Right cardiac atrium (tissue), 5 donors: ENCODE data around the gene FAM107B. TPM values are rescaled to one million over a fixed set of nuclear protein-coding genes. Genes with fewer than 3 reads are reported as not detected.

Experiments
- ATAC-seq, 2 donors: fragments of 200-7000 bp; cut with Tn5 transposase; one replicate each; pipeline versions ENCODE4 v1.8.0 to v1.9.1; 2020; ENCODE audit warnings: moderate library complexity in 2 of 2, mild to moderate bottlenecking in 1 of 2
- DNase-seq, 3 donors: peaks; one replicate each; pipeline ENCODE4 v3.0.0-alpha.2; 2020
- H3K27ac ChIP-seq: one replicate; pipeline ENCODE4 v1.5.1; 2013; ENCODE audit warnings: mild to moderate bottlenecking, low read length, control low read depth, moderate library complexity
- H3K27me3 ChIP-seq: one replicate; pipeline ENCODE4 v1.6.1; 2013; ENCODE audit not compliant: control insufficient read depth, insufficient read depth
- H3K4me1 ChIP-seq: one replicate; pipeline ENCODE4 v1.6.1; 2013; ENCODE audit warnings: low read length; ENCODE audit not compliant: control insufficient read depth, insufficient read depth
- H3K4me3 ChIP-seq: one replicate; pipeline ENCODE4 v1.5.1; 2013; ENCODE audit warnings: low read length, control low read depth
- H3K9me3 ChIP-seq: one replicate; pipeline ENCODE4 v1.6.1; 2013; ENCODE audit warnings: low read length; ENCODE audit not compliant: control insufficient read depth
- WGBS: extraction: QIAGEN DNeasy Blood & Tissue Kit; methylation state at CpG from one replicate; pipeline ENCODE4 v1.1.7; 2013; 5-methylcytosine and 5-hydroxymethylcytosine counted together
- intact Hi-C, 4 donors: fragments of 100-400 bp; cut with DNase I; formaldehyde crosslinking; loops; one replicate each; pipeline versions ENCODE4 v1.11.0 to v1.14.0; 2022 to 2023
- polyA plus RNA-seq: library from polyadenylated mRNA; stranded (reverse); fragments of 200-250 nt; gene quantifications from one replicate; pipeline ENCODE4 v1.2.3, GENCODE V29; 2013
- total RNA-seq, 4 donors: library from RNA; stranded (reverse); fragmentation: NEBNext Ultra II Directional; extraction: Animal tissue kit (Norgen Biotek cat#: 25700); gene quantifications; one replicate each; pipeline ENCODE4 v1.2.1, GENCODE V29; 2021
- donor health status: healthy with polysubstance abuse.
- donor health status: DM: no; HTN: yes; CAD: no.
- donor health status: DM: no; HTN: no; CAD: no.
- donor health status: DM: no; HTN: yes; CAD: no; lungs with severe emphysema.
- donor health status: DM: yes; HTN: yes; CAD: no.

FAM107B gene
- total and polyA plus RNA-seq, 5 donors, result 4.3 to 18.7 (median 8.0) TPM

DNA sequence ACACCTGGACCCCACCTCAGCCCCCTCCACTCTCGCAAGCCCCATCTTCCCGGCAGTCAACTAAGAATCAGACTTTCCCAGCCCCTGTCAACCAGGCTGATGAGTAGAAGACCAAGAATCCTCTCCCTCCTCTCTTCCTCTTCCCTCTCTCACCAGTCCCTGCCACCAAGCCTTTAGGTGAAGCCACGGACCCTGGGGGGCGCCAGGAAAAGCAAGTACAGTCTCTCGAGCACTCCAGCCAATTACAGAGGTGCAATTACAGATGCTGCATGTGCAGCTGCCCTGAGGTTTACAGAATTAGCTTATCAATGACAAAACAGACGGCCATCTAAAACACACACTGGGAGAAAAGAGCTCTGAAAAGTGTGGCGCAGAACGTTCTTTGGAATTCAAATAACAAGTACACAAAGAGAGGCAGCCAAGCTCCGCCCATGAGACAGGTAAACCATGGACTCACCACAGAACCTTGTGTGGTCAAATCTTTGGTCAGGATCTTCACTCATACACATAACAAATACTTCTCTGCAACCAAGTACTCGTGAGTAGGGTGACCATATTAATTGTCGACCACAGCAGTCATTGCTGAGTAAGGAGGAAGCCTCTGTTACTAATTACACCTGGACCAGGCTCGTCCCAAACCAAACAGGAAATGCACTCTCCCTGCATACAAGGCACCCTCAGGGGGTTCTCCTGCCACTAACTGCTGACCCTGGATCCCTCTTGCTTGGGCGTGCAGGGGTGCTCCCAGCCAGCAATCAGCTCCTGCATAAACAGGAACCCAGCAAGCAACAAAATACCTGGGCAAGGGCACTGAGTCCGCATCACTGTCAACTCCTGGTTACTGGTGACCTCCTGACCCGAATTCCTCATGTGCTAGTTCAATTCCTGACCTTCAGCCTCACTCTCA, 189.2 kb downstream of the FAM107B start:
- Histone ChIP-seq H3K27me3 (no peaks in the 10 kb centered on the region), H3K4me3 (no peak overlapping the region), H3K9me3 (no peaks in the 10 kb centered on the region), H3K27ac (no peak overlapping the region), H3K4me1 (no peaks in the 10 kb centered on the region)
- DNase-seq (no peak), ATAC-seq (no peak)
- intact Hi-C loops, result no loop called here
- 88% methylated on average over 15 of the region's 15 CpGs for WGBS

DNA sequence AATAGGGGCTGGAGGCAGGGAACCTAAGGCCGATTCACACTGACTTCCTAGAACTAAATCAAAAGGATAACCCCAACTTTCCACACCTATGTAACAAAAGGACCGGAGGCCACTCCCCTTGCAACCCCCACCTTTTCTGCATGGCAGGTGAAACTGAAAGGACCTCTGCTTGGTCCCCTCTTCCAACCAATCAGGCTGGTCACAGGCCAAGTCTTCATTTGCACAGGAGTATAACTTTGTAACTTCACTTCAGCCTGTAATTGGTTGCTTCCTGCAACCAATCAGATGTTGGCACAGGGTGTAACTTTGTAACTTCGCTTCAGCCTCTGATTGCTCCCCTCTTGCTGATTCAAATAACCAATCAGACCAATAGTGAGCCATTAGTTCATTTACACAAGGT, 190.0 kb downstream of the FAM107B start:
- WGBS, result 97% methylated on average over 3 of the region's 3 CpGs
- no peaks in the 10 kb centered on the region for H3K4me1 ChIP-seq
- ATAC-seq, result no peak
- no peak overlapping the region for H3K4me3 ChIP-seq
- no peaks in the 10 kb centered on the region for H3K9me3 ChIP-seq
- intact Hi-C loops, result no loop called here
- no peak overlapping the region for H3K27ac ChIP-seq
- H3K27me3 ChIP-seq, result no peaks in the 10 kb centered on the region
- no peak for DNase-seq

DNA sequence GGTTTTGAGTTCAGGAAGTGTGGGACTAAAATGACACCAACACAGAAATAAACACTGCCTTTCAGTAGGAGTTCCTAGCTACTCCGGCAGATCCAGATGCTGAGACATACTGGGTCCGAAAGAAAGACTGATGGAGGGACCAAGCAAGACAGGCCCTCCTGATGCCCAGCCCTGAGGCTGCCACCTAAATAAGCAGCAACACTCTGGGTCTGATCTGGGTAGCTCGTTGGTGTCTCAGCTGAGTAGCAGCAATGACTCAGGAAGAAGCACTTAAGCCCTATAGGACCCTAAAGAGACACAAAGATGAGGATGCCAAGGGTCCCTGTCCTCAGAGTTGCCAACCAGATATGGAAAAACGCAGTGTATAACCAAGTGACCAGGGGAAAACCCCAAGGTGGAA, 190.7 kb downstream of the FAM107B start:
- no peaks in the 10 kb centered on the region for H3K4me1 ChIP-seq
- intact Hi-C loops, result no loop called here
- H3K9me3 ChIP-seq, result no peaks in the 10 kb centered on the region
- H3K27me3 ChIP-seq, result no peaks in the 10 kb centered on the region
- ATAC-seq (no peak), DNase-seq (no peak)
- no peak overlapping the region for H3K27ac ChIP-seq
- 89% methylated on average over 4 of the region's 4 CpGs for WGBS
- no peak overlapping the region for H3K4me3 ChIP-seq

DNA sequence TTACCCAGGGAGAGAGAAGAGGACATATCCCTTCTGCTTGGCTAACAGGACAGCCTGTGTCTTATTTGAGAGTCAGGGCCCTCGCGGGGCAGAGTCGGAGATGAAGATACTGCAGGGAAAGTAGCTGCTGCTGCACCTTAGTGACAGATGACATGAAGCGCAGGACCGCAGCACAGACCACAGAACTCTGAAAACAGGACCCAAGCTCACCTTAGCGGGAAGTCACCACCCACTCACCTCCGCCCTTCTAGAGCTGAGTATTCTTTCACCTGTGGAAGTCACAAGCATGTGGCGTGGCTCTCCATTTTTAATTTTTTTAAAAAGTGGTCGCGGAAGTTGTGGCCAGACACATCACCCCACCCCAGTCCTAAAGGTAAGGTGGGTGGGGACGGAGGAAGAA, 191.4 kb downstream of the FAM107B start:
- no peak for DNase-seq
- H3K9me3 ChIP-seq, result no peaks in the 10 kb centered on the region
- H3K4me3 ChIP-seq, result no peak overlapping the region
- H3K4me1 ChIP-seq, result no peaks in the 10 kb centered on the region
- ATAC-seq, result no peak
- H3K27ac ChIP-seq, result no peak overlapping the region
- no peaks in the 10 kb centered on the region for H3K27me3 ChIP-seq
- intact Hi-C loops, result no loop called here
- 89% methylated on average over 11 of the region's 11 CpGs for WGBS

DNA sequence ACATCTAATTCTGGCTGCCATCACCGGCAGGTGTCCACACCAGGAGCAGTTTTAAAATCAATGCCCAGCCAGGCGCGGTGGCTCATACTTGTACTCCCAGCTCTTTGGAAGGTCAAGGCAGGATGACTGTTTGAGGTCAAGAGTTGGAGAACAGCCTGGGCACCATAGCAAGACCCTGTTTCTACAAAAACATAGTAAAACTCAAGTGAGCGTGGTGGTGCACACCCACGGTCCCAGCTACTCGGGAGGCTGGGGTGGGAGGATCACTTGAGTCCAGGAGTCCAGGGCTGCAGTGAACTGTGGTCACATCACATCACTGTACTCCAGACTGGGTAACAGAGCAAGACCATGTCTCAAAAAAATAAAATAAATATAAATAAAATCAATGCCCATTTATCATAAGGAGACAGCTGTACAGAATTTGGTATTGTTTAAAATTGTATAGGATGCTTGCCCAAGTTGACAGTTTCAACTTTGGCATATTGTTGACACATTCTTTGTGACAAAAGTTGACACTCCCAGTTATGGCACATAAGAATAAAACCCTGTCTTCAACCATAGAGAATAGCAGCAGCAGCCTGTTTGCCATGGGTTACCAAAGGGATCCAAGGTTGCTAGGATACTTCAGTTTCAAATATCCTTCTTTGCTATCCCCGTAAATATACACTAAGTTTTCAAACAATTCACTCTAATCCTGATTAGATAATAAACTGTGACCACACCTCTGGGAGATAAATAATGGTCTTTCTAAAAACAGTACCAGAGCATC, 193.0 kb downstream of the FAM107B start:
- H3K27me3 ChIP-seq, result no peaks in the 10 kb centered on the region
- no peaks in the 10 kb centered on the region for H3K9me3 ChIP-seq
- peaks cover 3% of the 10 kb centered on the region for H3K4me1 ChIP-seq
- no peak overlapping the region for H3K4me3 ChIP-seq
- intact Hi-C loops, result no loop called here
- 93% methylated on average over 7 of the region's 7 CpGs for WGBS
- ATAC-seq (no peak), DNase-seq (no peak)
- no peak overlapping the region for H3K27ac ChIP-seq

DNA sequence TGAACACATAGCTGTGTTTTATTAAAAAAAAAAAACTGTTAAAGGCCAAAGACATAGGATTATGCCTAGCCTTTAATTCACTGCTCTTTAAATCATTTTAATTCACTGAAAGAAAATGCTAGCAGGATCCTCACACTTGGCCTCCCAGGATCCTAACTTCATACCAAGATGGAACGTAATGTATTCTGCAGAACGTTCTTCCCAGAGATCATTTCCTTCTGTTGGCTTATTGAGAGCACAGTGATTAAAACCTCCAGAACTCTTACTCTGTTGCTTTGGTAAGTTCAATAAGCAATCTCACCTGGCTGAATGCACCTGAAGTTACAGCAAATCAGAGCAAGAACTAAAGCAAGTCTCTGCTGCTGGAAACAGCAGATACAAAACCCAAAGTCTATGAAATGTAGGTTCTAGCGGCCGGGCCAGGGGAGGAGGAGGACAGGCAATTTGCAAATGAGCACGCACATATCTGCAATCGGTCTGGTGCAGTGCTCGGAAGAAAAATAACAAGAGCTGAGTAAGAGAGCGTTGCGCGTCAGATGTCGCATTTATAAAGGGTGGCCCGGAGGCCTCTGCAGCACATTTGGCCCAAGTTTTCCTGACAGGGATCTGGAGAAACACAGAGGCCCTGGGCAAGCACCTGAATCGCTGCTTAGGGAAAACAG, 193.9 kb downstream of the FAM107B start:
- Histone ChIP-seq H3K4me3 (no peak overlapping the region), H3K9me3 (no peaks in the 10 kb centered on the region), H3K27me3 (no peaks in the 10 kb centered on the region), H3K4me1 (peaks cover 3% of the 10 kb centered on the region), H3K27ac (no peak overlapping the region)
- DNase-seq, result no peak
- intact Hi-C loops, result no loop called here
- 89% methylated on average over 13 of the region's 13 CpGs for WGBS
- no peak for ATAC-seq

DNA sequence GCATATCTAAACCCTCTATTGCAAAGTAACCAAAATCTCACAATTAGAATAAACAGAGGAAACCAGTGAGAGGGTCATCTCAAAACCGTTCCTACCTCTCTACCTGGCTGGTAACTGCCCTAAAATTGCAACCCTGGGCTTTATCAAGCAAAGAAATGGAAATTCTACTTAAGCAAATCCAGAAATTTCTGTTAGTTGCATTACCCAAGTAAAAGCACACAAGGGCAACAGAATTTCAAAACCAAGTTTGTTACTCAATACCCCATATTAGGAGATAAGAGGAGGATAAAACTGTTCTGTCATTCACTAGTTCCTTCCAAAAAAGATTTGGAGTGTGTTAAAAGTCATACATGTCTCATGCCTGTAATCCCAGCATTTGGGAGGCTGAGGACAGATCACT, 195.3 kb downstream of the FAM107B start:
- intact Hi-C loops, result no loop called here
- peaks cover 3% of the 10 kb centered on the region for H3K4me1 ChIP-seq
- H3K27me3 ChIP-seq, result no peaks in the 10 kb centered on the region
- H3K4me3 ChIP-seq, result no peak overlapping the region
- DNase-seq, result no peak
- WGBS, result 91% methylated on average over 1 of the region's 1 CpG
- H3K9me3 ChIP-seq, result no peaks in the 10 kb centered on the region
- H3K27ac ChIP-seq, result peak overlapping the region; percentile 46
- ATAC-seq, result peak; percentile 30 to 70

DNA sequence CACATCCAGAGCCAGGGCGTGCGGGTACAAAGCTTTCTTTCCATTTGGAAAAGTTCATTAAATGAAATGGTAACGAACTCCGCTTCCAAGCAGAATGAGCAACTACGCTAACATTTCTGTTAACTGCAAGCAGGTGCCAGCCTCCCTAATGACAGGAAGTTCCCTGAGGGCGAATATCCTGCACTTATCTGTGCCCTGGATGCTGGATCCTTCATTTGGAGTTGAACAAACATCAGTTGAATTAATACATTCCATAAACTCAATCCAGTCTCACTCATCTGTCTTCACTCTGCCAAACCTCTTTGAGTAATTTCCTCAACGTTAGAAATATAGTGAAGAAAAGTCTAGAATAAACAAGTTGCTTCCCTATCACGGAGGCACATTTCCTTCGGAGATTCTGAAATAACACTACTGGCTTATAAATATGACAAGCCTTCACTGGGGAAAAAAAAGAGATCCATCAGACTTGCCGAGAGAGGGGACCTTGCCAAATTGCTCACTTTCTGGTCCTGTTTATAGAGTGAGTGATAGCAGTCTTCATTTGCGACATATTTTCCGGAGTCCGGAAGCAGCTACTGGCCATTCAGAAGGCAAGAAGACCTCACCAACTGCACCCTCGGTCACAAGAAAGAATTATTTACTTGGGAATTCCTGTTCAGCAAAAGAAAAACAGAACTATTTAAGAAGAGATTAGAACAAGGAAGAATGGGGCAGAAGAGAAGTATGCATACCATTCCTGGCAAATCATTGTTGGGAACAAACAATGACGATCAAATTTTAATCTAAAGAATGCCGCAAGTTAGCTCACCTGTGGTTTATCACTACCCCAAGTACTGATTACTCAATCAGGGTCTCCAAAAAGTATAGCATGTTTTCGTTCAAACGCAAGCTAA, 196.4 kb downstream of the FAM107B start:
- 47% methylated on average over 18 of the region's 18 CpGs for WGBS
- intact Hi-C loops, result no loop called here
- H3K4me3 ChIP-seq, result peak overlapping the region; percentile 22

DNA sequence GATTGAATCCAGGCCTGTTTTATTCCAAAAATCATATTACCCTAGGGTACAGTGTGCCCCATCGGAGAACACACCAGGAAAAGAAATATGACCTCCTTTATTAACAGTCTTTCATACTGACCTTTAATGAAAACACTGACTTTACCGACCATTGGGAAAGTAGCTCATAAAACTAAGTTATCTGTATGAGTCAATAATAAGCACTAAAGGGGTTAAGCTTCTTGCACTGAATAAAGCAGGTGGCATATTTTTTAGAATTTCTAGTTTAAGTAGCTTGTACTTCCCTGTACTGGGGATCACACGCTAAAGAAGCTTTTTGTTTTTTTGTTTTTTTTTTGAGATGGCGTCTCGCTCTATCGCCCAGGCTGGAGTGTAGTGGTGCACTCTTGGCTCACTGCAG, 199.8 kb downstream of the FAM107B start:
- 95% methylated on average over 6 of the region's 6 CpGs for WGBS
- DNase-seq, result no peak
- Histone ChIP-seq H3K27ac (no peak overlapping the region), H3K4me3 (no peak overlapping the region), H3K9me3 (no peaks in the 10 kb centered on the region), H3K27me3 (no peaks in the 10 kb centered on the region), H3K4me1 (peaks cover 3% of the 10 kb centered on the region)
- intact Hi-C loops, result no loop called here
- no peak for ATAC-seq

More for the DNA sequence above, 196.4 kb downstream of the FAM107B start:
- Histone ChIP-seq H3K27me3 (no peaks in the 10 kb centered on the region), H3K27ac (peak overlapping the region; percentile 64), H3K4me1 (peaks cover 3% of the 10 kb centered on the region), H3K9me3 (no peaks in the 10 kb centered on the region)
- peak; percentile 89 to 94 for ATAC-seq
- DNase-seq, result peak in 1 of 3 donors; percentile 67

DNA sequence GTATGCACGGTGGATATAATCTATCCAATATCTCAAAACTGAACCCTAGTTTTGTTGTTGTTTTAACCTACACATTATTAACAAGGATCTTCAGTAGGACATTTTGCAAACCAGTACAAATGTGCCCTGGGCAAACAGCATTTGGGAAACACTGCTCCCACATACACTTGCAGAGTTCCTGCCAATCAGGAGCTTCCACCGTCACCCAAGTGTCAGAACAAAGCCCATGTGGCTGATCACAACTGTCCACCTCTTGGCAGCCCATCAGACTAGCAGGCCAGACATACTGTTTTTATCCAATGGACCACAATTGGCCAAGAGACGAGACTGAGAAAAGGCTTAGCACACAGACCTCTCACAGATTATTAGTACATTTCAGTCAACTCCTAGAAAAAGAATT, 200.4 kb downstream of the FAM107B start:
- H3K9me3 ChIP-seq, result no peaks in the 10 kb centered on the region
- H3K27me3 ChIP-seq, result no peaks in the 10 kb centered on the region
- no peak for ATAC-seq
- H3K4me1 ChIP-seq, result peaks cover 3% of the 10 kb centered on the region
- WGBS, result 63% methylated on average over 3 of the region's 3 CpGs
- intact Hi-C loops, result no loop called here
- no peak overlapping the region for H3K4me3 ChIP-seq
- no peak for DNase-seq
- H3K27ac ChIP-seq, result no peak overlapping the region
